Neural progenitor cell (in vitro differentiated cells): ENCODE results near the gene ADM. TPM values are rescaled to one million over a fixed set of nuclear protein-coding genes. Genes with fewer than 3 reads are reported as not detected.

Experiments
- DNase-seq: peaks from one replicate; pipeline ENCODE4 v3.0.0-alpha.2; 2016; ENCODE audit warnings: low spot score
- H2AFZ ChIP-seq: fragments of 200-600 bp; sonication (generic); replicated peaks from 2 replicates; pipeline ENCODE4 v1.6.1; 2016; ENCODE audit warnings: antibody characterized with exemption
- H3F3A ChIP-seq: fragments of 200-600 bp; sonication (generic); 2 replicates; pipeline ENCODE4 v1.6.1; 2016; ENCODE audit warnings: antibody characterized with exemption, low read depth
- H3K27ac ChIP-seq: fragments of 200-600 bp; sonication (generic); 2 replicates; pipeline ENCODE4 v1.5.1; 2016; ENCODE audit warnings: mild to moderate bottlenecking
- H3K27me3 ChIP-seq: fragments of 200-600 bp; sonication (generic); 2 replicates; pipeline ENCODE4 v1.6.1; 2016; ENCODE audit warnings: mild to moderate bottlenecking, moderate library complexity
- H3K36me3 ChIP-seq: fragments of 200-600 bp; sonication (generic); 2 replicates; pipeline ENCODE4 v1.5.1; 2016
- H3K4me1 ChIP-seq: fragments of 200-600 bp; sonication (generic); 2 replicates; pipeline ENCODE4 v1.6.1; 2016; ENCODE audit warnings: mixed run types
- H3K4me2 ChIP-seq: fragments of 200-600 bp; sonication (generic); 2 replicates; pipeline ENCODE4 v1.6.1; 2016
- H3K4me3 ChIP-seq: fragments of 200-600 bp; sonication (generic); 2 replicates; pipeline ENCODE4 v1.5.1; 2016
- H3K79me2 ChIP-seq: fragments of 200-600 bp; sonication (generic); 2 replicates; pipeline ENCODE4 v1.6.1; 2016; ENCODE audit warnings: low read depth
- H3K9ac ChIP-seq: fragments of 200-600 bp; sonication (generic); 2 replicates; pipeline ENCODE4 v1.6.1; 2016
- H3K9me3 ChIP-seq: fragments of 200-600 bp; sonication (generic); 2 replicates; pipeline ENCODE4 v1.5.1; 2016; ENCODE audit warnings: low read depth
- H4K20me1 ChIP-seq: fragments of 200-600 bp; sonication (generic); 2 replicates; pipeline ENCODE4 v1.6.1; 2016; ENCODE audit warnings: low read depth
- H3K27ac Mint-ChIP-seq: 3 replicates; pipeline ENCODE4 v1.8.0; 2021; ENCODE audit warnings: mixed read lengths
- H3K27me3 Mint-ChIP-seq: 2 replicates; pipeline ENCODE4 v1.8.0; 2022; ENCODE audit warnings: low read depth, mild to moderate bottlenecking, inconsistent platforms, moderate library complexity, mixed read lengths; ENCODE audit not compliant: insufficient read depth
- H3K36me3 Mint-ChIP-seq: 3 replicates; pipeline ENCODE4 v1.8.0; 2021; ENCODE audit warnings: mixed read lengths
- H3K4me1 Mint-ChIP-seq: 3 replicates; pipeline ENCODE4 v1.8.0; 2021; ENCODE audit warnings: mixed read lengths
- H3K4me3 Mint-ChIP-seq: 3 replicates; pipeline ENCODE4 v1.8.0; 2021; ENCODE audit warnings: mild to moderate bottlenecking, moderate library complexity, mixed read lengths
- H3K9me3 Mint-ChIP-seq: 3 replicates; pipeline ENCODE4 v1.8.0; 2020; ENCODE audit warnings: mixed read lengths
- CTCF ChIP-seq: fragments of 200-600 bp; sonication (generic); IDR thresholded peaks from 2 replicates; pipeline ENCODE4 v1.5.1; 2017; ENCODE audit warnings: antibody characterized with exemption, mild to moderate bottlenecking
- EZH2 ChIP-seq: fragments of 200-600 bp; sonication (generic); IDR thresholded peaks from 2 replicates; pipeline ENCODE4 v1.6.1; 2017; ENCODE audit warnings: antibody characterized with exemption, mild to moderate bottlenecking, moderate library complexity
- EZH2phosphoT487 ChIP-seq: fragments of 200-600 bp; sonication (generic); IDR thresholded peaks from 2 replicates; pipeline ENCODE4 v1.6.1; 2017; ENCODE audit warnings: antibody characterized with exemption
- total RNA-seq: library from RNA; depleted of rRNA; stranded (reverse); fragments of >200 nt; gene quantifications from 2 replicates; pipeline ENCODE4 v1.2.3, GENCODE V29; 2015; ENCODE audit warnings: low replicate concordance

Gene ADM
- total RNA-seq, 1 donor from 2014 or later = 3.8 TPM

- H3K9ac ChIP-seq = no peak overlapping the region
- H3K27ac ChIP-seq = no peak overlapping the region
- no peak overlapping the region for H3K27ac Mint-ChIP-seq
Observed at GRCh38 chr11:10322401-10322800, 17.5 kb downstream of the ADM start.

GRCh38 chr11:10322830-10323792 is 18.2 kb downstream of the ADM start:
- Histone ChIP-seq H3F3A (peaks cover 10% of the 10 kb centered on the region), H3K27me3 (no peaks in the 10 kb centered on the region), H3K27ac (no peak overlapping the region), H4K20me1 (no peaks in the 10 kb centered on the region), H3K36me3 (no peaks in the 10 kb centered on the region), H2AFZ (no peak overlapping the region), H3K9me3 (no peaks in the 10 kb centered on the region), H3K4me3 (no peak overlapping the region), H3K4me1 (peaks cover 22% of the 10 kb centered on the region), H3K4me2 (no peak overlapping the region), H3K79me2 (no peaks in the 10 kb centered on the region), H3K9ac (no peak overlapping the region)
- peak; percentile 59 for DNase-seq
- TF ChIP-seq CTCF = peak; percentile 60
- no peak for TF ChIP-seq EZH2phosphoT487
- no peaks in the 10 kb centered on the region for H3K36me3 Mint-ChIP-seq
- peaks cover 3% of the 10 kb centered on the region for H3K9me3 Mint-ChIP-seq
- peak overlapping the region; percentile 16 for H3K4me3 Mint-ChIP-seq
- H3K27ac Mint-ChIP-seq = no peak overlapping the region
- H3K27me3 Mint-ChIP-seq = no peaks in the 10 kb centered on the region
- H3K4me1 Mint-ChIP-seq = peaks cover 24% of the 10 kb centered on the region

More at GRCh38 chr11:10322401-10322800, 17.5 kb downstream of the ADM start:
- Histone ChIP-seq H4K20me1 (no peaks in the 10 kb centered on the region), H3K4me1 (peaks cover 29% of the 10 kb centered on the region), H3F3A (peaks cover 17% of the 10 kb centered on the region), H3K79me2 (no peaks in the 10 kb centered on the region), H3K9me3 (no peaks in the 10 kb centered on the region), H3K27me3 (no peaks in the 10 kb centered on the region), H3K4me3 (no peak overlapping the region), H3K4me2 (no peak overlapping the region), H2AFZ (no peak overlapping the region), H3K36me3 (no peaks in the 10 kb centered on the region)
- H3K36me3 Mint-ChIP-seq = no peaks in the 10 kb centered on the region
- peaks cover 2% of the 10 kb centered on the region for H3K27me3 Mint-ChIP-seq
- H3K4me1 Mint-ChIP-seq = peaks cover 31% of the 10 kb centered on the region
- DNase-seq = no peak
- TF ChIP-seq EZH2phosphoT487 (no peak), CTCF (no peak), EZH2 (no peak)
- peaks cover 3% of the 10 kb centered on the region for H3K9me3 Mint-ChIP-seq
- no peak overlapping the region for H3K4me3 Mint-ChIP-seq

- no peaks in the 10 kb centered on the region for H3K9me3 ChIP-seq
- no peak overlapping the region for H3K4me3 Mint-ChIP-seq
- no peaks in the 10 kb centered on the region for H3K36me3 ChIP-seq
- H3K27ac ChIP-seq = no peak overlapping the region
- H3K9ac ChIP-seq = no peak overlapping the region
- no peaks in the 10 kb centered on the region for H3K27me3 ChIP-seq
- no peak overlapping the region for H3K4me3 ChIP-seq
- DNase-seq = no peak
- no peak overlapping the region for H3K4me2 ChIP-seq
- H3K4me1 ChIP-seq = peaks cover 15% of the 10 kb centered on the region
- no peak overlapping the region for H2AFZ ChIP-seq
- H3K4me1 Mint-ChIP-seq = peaks cover 17% of the 10 kb centered on the region
- H4K20me1 ChIP-seq = no peaks in the 10 kb centered on the region
- H3K27ac Mint-ChIP-seq = no peak overlapping the region
- peaks cover 3% of the 10 kb centered on the region for H3F3A ChIP-seq
- H3K79me2 ChIP-seq = no peaks in the 10 kb centered on the region
- no peak for TF ChIP-seq CTCF
- TF ChIP-seq EZH2 = no peak
- no peak for TF ChIP-seq EZH2phosphoT487
- H3K36me3 Mint-ChIP-seq = no peaks in the 10 kb centered on the region
- peaks cover 3% of the 10 kb centered on the region for H3K9me3 Mint-ChIP-seq
- H3K27me3 Mint-ChIP-seq = no peaks in the 10 kb centered on the region
Observed at GRCh38 chr11:10323793-10324170, 18.9 kb downstream of the ADM start.
